GM19372 (cell line): ENCODE measurements around the gene CECR2.
"Not testable (repeated sequence)": the region's sequence is repeated elsewhere in the genome, so short reads cannot be mapped to it uniquely, and the experiment has no call there.

Experiments used
- ATAC-seq: cut with Tn5 transposase; IDR thresholded peaks from one replicate; pipeline ENCODE4 v1.9.1; 2021; ENCODE audit warnings: mild to moderate bottlenecking, low read depth, moderate library complexity; ENCODE audit not compliant: unreplicated experiment

Gene CECR2

GRCh38 chr22:17562906-17563870, 193.9 kb downstream of the CECR2 start, which contains the start of gene SLC25A18:
TSS of gene SLC25A18 (plus strand) at chr22:17563498. CDS start at chr22:17579945, 16,447 bp downstream.
- ATAC-seq, result no peak

GRCh38 chr22:17563936-17564391, 194.7 kb downstream of the CECR2 start:
- ATAC-seq, result no peak

- not testable (repeated sequence) for ATAC-seq
These were observed 196.9 kb downstream of the CECR2 start for GRCh38 chr22:17566016-17566687.

GRCh38 chr22:17566776-17567175, 197.5 kb downstream of the CECR2 start:
- ATAC-seq, result no peak

GRCh38 chr22:17569971-17570511, 200.8 kb downstream of the CECR2 start:
- ATAC-seq, result no peak

- ATAC-seq, result no peak
These were observed 201.8 kb downstream of the CECR2 start for GRCh38 chr22:17570851-17571631.

GRCh38 chr22:17575151-17575550, 205.9 kb downstream of the CECR2 start:
- no peak for ATAC-seq

GRCh38 chr22:17575681-17576080, 206.4 kb downstream of the CECR2 start:
- ATAC-seq, result no peak

GRCh38 chr22:17576470-17576869, 207.2 kb downstream of the CECR2 start:
- no peak for ATAC-seq

GRCh38 chr22:17578136-17578754, 209.0 kb downstream of the CECR2 start:
- no peak for ATAC-seq

GRCh38 chr22:17579535-17579981, 210.3 kb downstream of the CECR2 start:
- no peak for ATAC-seq

GRCh38 chr22:17580441-17581031, 211.3 kb downstream of the CECR2 start:
- no peak for ATAC-seq

GRCh38 chr22:17581056-17581455, 211.8 kb downstream of the CECR2 start:
- ATAC-seq, result no peak

GRCh38 chr22:17581631-17582030, 212.4 kb downstream of the CECR2 start:
- ATAC-seq, result no peak

- ATAC-seq, result no peak
These were observed 213.9 kb downstream of the CECR2 start for GRCh38 chr22:17583151-17583550.

GRCh38 chr22:17586831-17587440, 217.7 kb downstream of the CECR2 start:
- no peak for ATAC-seq

GRCh38 chr22:17587629-17588028, 218.4 kb downstream of the CECR2 start:
- no peak for ATAC-seq

GRCh38 chr22:17588606-17589005, 219.3 kb downstream of the CECR2 start:
- no peak for ATAC-seq

- no peak for ATAC-seq
These were observed 220.6 kb downstream of the CECR2 start for GRCh38 chr22:17589810-17590375.
